HL-60 (cell line): ENCODE results near the gene WWOX.

Source experiments
- GABPA ChIP-seq: IDR thresholded peaks from 2 replicates; pipeline ENCODE4 v1.6.1; 2012; ENCODE audit warnings: low read depth
- POLR2AphosphoS5 ChIP-seq: IDR thresholded peaks from 2 replicates; pipeline ENCODE4 v1.6.1; 2012; ENCODE audit warnings: low read depth
- TF ChIP-seq, protein P1 (sequence below): IDR thresholded peaks from one replicate; pipeline ENCODE4 v1.5.1; 2011; ENCODE audit warnings: low read length, control low read depth, inconsistent platforms; ENCODE audit not compliant: insufficient read depth
- TF ChIP-seq, protein P2 (sequence below): IDR thresholded peaks from 2 replicates; pipeline ENCODE4 v1.6.1; 2012; ENCODE audit warnings: low read depth; ENCODE audit not compliant: insufficient replicate concordance

DNA sequence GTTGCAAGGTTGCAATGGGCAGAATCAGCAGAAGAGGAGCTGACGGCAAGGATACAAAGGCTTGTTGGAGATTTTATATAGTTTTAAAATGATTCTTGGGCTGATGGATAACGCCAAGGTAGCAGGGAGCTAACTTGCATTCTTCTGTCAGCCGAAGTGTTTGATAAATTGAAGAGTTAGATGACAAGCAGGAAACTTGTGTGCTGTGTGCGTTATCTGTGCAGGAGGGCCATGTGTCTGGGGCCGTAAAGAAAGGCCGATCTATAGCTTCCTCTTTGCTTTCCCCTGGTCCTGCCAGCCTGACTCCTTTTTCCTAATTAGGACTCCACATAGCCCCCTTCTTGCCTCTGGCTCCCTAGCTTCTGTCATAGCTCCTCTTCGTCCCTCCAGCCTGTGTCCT lies 6.7 kb upstream of the WWOX start:
- TF ChIP-seq, protein P1, sequence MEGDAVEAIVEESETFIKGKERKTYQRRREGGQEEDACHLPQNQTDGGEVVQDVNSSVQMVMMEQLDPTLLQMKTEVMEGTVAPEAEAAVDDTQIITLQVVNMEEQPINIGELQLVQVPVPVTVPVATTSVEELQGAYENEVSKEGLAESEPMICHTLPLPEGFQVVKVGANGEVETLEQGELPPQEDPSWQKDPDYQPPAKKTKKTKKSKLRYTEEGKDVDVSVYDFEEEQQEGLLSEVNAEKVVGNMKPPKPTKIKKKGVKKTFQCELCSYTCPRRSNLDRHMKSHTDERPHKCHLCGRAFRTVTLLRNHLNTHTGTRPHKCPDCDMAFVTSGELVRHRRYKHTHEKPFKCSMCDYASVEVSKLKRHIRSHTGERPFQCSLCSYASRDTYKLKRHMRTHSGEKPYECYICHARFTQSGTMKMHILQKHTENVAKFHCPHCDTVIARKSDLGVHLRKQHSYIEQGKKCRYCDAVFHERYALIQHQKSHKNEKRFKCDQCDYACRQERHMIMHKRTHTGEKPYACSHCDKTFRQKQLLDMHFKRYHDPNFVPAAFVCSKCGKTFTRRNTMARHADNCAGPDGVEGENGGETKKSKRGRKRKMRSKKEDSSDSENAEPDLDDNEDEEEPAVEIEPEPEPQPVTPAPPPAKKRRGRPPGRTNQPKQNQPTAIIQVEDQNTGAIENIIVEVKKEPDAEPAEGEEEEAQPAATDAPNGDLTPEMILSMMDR, result no peak
- TF ChIP-seq POLR2AphosphoS5 (no peak), GABPA (no peak)
- TF ChIP-seq, protein P2, sequence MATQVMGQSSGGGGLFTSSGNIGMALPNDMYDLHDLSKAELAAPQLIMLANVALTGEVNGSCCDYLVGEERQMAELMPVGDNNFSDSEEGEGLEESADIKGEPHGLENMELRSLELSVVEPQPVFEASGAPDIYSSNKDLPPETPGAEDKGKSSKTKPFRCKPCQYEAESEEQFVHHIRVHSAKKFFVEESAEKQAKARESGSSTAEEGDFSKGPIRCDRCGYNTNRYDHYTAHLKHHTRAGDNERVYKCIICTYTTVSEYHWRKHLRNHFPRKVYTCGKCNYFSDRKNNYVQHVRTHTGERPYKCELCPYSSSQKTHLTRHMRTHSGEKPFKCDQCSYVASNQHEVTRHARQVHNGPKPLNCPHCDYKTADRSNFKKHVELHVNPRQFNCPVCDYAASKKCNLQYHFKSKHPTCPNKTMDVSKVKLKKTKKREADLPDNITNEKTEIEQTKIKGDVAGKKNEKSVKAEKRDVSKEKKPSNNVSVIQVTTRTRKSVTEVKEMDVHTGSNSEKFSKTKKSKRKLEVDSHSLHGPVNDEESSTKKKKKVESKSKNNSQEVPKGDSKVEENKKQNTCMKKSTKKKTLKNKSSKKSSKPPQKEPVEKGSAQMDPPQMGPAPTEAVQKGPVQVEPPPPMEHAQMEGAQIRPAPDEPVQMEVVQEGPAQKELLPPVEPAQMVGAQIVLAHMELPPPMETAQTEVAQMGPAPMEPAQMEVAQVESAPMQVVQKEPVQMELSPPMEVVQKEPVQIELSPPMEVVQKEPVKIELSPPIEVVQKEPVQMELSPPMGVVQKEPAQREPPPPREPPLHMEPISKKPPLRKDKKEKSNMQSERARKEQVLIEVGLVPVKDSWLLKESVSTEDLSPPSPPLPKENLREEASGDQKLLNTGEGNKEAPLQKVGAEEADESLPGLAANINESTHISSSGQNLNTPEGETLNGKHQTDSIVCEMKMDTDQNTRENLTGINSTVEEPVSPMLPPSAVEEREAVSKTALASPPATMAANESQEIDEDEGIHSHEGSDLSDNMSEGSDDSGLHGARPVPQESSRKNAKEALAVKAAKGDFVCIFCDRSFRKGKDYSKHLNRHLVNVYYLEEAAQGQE, result no peak
